ENCODE data around the gene ADAMTS19.

DNA sequence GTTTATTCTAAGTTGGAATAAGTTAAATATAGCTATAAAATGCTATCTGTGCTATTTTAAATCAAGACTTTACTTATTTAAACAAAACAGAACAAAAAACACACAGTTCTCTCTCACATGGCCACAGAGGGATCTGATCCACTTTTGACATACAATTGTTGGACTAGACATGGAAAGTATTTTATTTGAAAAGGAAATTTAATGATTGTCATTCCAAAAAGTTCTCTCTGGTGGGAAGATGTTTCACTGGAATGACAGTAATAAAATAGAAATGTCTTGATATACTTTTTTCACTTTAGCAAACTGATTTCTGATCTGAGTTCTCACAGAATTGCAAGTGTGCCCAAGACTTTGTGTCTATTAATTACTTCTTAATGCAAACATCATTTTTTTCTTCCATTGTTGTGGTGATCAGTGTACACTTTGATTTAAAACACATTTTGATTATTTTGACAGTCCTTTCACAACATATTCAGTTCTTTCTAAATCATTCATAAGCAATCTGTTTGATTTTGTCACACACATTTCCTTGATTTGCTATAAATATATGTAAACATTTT, 257.7 kb downstream of the ADAMTS19 start:
- TF ChIP-seq CTCF (IDR thresholded peaks at IDR 0.05), result no peak
- TF ChIP-seq POLR2A (IDR thresholded peaks at IDR 0.05), result no peak

All from Peyer's patch (tissue), 4 donors.